HG02938 (cell line): Measurements from ENCODE around the gene GLOD4.
"Not testable (repeated sequence)": the region's sequence is repeated elsewhere in the genome, so short reads cannot be mapped to it uniquely, and the experiment has no call there.

Experiments used
- ATAC-seq: cut with Tn5 transposase; IDR thresholded peaks from one replicate; pipeline ENCODE4 v1.9.1; 2021; ENCODE audit warnings: mild to moderate bottlenecking, moderate library complexity; ENCODE audit not compliant: unreplicated experiment

The GLOD4 gene

DNA sequence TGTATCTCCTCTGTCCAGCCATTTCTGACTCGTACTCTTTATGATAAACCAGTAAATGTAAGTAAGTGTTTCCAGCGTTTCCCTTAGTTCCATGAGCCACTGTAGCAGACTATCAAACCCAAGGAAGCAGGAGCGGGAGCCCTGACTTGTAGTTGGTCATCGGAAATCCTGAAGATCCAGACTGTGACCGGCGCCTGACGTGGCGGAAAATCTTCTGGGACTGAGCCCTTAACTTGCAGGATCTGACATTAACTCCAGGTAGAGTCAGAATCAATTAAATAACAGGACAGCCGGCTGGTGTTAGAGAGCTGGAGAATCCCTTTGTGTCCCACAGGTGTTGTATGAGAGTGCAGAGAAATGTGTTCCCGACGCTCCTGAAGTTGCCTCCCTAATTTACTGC lies 4.0 kb downstream of the GLOD4 start:
- ATAC-seq = no peak

DNA sequence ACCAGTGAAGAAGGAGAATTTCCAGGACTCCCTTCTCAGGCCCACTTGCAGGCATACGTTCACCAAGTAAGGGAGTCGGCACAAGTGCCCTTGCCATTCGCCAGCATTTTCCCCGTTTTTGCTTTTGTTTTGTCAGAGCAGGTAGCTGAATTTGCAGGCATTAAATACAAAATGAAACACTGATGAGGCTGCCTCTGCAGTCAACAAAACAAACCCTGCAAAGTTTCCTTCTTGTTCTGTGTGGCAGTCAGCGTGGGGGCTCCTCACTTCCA lies 7.8 kb downstream of the GLOD4 start:
- no peak for ATAC-seq

DNA sequence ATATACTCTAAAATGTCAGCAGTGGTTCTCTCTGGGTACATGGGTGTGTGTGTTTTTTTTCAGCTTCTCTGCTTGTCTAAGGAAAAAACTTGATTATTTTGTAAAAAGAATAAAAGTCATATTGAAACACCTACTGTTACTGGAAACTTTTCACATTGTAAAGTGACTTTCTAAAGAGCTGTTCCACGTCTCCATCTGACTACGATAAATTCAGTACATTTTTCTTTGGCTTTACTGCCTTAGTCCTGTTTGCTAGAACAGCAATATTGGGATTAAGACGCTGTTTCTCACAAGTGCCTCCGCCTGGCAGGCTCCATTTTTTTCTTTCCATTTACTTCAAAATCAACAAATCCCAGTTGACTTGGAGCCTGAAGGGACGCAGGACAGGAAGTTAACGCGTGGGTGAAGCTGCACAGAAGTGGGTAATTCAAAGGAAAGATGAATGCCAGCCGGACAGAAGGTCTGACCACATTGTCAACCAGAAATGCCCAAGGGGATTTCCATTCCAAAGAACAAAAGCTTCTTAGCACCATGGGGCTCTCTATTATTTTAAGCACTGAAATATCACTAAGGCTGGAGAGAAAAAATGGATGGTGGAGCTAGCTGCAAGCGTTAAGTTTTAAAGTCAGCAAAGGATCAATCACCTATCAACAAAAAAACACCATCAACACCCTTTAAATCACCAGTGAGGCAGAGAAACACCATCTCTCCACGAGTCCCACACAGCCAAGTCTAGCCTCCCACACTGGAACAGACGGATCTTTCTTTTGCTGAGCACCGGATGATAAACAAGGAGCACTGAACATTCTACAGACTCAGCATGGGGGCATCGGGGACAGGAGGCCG lies 8.4 kb downstream of the GLOD4 start:
- ATAC-seq = no peak

DNA sequence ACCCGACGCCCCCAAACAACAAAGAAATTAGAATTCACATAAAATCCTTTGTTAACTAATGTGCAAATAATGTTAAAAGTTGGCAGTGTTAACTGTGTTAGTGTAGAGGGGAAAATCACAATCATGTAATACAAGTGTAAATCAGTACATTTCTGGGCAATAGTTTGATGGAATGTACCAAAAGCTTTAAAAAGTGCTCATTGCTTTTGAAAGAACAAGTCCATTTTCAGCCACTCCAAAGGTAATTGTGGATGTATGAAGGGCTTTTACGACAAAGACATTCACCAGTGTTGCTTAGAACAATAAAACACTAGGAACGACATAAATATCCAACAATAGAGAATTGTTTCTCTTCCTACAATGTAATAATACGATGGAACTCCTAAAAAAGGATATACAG lies 9.1 kb downstream of the GLOD4 start:
- ATAC-seq = no peak

DNA sequence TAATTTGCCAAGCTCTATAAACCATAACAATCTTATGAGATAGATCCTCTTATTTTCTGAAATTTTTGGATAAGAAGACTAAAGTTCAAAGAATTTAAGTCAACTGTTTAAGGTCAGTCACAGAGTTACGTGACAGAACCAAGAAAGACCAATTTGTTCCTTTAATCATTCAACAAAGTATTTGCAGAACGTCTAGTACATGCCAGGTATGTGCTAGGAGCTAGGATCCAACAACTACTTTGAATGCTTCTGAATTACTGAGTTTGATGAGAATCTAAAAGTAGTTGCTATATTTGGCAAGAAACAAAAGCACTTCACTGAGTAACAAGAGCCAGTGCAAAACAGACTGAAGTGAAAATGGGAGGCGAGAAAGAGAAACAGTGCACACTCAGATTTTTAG lies 15.0 kb downstream of the GLOD4 start:
- no peak for ATAC-seq

DNA sequence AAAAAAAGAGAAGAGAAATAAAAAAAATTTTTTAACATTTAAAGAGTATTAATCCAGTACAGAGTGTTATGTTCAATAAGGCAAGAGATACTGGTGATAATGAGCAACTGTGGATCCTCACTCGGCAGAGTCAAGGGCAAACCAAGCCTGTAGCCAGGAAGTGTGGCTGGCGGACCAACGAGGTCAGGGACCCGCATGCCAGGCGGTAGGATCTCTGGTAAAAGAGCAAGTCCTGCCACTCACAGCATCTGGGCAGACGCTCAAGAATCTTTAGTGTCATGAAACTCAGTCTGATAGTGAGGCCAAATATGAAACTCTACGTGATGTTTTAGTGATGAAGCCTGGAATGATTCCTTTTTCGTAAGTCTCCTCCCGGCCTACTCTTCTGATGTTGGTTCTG lies 21.7 kb downstream of the GLOD4 start:
- no peak for ATAC-seq

DNA sequence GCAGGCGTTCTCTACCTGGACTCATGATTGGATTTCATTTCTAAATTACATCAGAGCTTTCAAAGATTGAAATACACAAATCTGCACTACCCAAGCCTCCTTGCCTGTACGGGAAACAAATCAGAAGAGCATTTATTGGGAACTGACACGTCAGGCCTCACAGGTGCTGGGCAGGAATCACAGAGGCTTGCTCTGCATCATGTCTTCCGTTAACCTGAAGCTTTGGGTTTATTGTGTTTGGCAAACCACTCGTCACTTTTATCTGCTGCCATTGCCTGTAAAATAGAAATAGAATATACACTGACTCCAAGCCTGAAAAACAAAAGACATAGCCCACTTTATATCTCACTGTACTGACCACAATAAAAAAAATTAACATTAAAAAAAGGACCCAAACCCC lies 22.1 kb downstream of the GLOD4 start:
- ATAC-seq = no peak

DNA sequence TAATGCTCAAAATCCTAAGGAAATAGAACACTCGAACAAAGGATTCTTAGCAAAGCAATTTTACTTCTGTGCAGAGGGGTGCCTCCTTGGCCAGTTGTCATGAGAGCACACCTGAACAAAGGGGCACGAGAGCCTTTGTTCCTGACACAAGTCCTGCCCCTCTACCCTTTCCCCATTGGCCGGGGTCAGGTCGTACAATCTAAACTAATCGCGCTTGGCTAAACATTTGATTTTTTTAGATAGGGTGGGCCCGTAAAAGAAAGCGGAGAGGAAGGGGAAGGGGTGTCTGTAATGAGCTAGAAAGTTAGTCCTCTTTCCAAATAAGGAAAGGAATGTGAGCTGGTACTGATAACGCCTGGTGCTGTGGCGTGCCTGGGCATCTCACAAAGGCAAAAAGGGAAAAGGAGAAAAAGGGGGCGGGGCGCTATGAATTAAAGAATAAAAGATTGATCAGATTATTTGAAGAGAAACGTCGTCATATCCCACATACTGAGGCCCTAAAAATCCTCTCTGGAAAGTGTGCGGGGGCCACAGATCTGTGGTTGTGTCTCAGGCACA lies 26.0 kb downstream of the GLOD4 start:
- ATAC-seq = not testable (repeated sequence)

DNA sequence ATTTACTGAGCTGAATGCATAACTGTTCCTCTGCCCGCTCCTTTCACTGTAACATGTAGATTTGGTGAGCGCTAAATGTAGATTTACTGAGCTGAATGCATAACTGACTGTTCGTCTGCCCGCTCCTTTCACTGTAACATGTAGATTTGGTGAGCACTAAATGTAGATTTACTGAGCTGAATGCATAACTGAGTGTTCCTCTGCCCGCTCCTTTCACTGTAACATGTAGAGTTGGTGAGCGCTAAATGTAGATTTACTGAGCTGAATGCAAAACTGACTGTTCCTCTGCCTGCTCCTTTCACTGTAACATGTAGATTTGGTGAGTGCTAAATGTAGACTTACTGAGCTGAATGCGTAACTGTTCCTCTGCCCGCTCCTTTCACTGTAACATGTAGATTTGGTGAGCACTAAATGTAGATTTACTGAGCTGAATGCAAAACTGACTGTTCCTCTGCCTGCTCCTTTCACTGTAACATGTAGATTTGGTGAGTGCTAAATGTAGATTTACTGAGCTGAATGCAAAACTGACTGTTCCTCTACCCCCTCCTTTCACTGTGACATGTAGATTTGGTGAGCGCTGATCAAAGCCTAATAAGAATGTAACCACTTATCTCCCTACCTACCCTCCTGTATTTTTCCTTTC lies 26.6 kb downstream of the GLOD4 start:
- not testable (repeated sequence) for ATAC-seq

DNA sequence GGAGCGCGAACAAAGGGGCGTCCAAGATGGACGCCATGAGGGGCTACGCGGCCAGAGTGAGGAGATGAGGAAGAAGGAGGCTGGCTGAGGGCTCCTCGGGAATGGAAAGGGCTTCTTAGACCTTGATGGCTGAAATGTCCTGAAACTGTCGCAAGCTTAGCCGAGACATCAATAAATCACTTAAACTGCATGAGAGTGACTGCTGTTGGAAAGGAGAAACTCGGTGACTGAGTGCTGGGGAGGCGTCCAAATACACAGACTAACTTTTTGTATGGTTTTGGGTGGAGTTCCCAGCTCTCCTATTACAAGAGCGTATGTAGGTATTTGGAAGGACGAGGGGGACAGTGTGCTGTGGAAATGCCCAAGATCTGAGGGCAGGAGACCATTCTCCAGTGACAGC lies 28.7 kb downstream of the GLOD4 start:
- ATAC-seq = no peak

DNA sequence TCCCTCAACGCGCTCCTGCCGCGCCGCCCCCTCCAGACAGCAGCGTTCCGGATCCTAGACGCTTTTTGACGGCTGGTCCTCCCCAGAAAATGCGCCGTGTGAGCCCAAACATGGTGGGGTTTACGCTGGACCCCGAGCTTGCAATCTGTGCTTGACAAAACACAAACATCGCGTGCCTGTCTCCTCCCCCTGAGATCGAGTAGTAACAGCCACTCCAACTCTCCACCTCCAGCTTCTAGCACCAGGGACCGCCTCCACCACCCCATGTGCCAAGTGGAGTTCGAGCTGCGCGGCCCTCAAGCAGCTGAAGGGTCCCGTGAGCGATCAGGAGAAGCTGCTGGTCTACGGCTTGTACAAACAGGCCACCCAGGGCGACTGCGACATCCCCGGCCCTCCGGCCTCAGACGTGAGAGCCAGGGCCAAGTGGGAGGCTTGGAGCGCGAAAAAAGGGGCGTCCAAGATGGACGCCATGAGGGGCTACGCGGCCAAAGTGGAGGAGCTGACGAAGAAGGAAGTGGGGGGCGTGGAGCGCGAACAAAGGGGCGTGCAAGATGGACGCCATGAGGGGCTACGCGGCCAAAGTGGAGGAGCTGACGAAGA lies 29.4 kb downstream of the GLOD4 start:
- peak; percentile 9 for ATAC-seq

DNA sequence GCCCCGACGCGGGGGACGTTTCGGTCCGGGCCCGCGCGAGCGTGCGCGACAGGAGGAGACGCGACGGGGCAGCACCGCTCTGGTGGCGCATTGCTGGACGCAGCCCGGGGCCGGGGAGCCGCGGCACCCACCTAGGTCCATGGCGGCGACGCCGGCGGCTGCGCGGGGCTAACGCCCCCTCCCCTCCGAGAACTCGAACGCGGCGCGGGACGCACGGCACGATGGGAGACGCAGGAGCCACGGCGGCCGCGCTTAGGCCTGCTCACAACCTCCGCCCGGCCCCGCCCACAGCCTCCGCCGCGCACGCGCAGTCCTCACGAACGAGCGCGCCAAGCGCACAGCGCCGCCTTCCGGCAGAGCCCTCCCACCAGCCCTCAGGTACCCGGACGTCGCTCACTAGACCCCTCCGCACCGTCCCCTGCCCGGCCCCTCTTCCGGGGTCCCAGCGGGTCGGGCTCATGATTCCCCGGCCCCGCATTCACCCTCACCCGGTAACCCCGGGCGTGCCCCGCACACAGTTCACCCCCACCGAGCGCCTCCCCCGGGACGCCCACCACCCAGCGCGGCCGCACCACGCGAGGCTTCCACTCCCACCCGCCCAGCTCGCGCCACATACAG lies 30.0 kb downstream of the GLOD4 start, which contains the start of gene GEMIN4:
Gene GEMIN4, minus strand, starts transcription at position 263 of the 618 bp plus-strand sequence. Its CDS starts 122 bp downstream, at position 141.
- ATAC-seq = peak; percentile 75

DNA sequence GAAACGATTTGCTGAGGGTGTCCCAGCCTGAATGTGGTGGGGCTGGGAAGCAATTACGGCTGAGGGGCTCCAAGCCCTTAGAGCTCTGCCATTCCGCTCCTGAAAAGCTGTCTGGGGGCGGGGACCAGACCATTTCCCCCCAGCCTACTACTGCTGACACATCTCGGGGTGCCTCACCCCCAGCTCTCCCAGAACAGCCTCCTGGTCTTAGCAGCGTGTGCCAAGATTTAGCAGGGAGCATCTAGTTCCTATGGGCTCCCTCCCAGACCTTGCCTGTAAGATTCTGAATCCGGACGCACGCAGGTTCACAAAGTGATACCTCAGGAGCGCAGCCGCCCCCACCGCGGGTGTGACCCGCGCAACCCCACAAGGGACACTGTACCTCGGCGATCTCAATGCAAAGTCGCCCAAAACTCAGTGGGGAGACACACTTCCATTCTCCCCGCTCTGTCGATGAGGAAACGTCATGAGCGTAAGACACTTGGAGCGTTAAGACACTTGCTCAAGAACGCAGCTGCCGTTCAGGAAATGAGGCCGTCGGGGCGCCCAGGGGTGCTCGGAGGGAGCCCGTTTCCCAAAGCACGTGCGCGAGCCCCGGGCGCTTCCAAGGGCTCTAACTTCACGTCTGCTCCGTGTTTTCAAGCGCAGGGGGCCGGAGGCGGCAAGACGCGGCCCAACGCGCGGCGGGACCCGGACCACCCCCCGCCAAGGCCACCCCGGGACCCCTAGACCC lies 30.6 kb downstream of the GLOD4 start:
- peak; percentile 26 for ATAC-seq

DNA sequence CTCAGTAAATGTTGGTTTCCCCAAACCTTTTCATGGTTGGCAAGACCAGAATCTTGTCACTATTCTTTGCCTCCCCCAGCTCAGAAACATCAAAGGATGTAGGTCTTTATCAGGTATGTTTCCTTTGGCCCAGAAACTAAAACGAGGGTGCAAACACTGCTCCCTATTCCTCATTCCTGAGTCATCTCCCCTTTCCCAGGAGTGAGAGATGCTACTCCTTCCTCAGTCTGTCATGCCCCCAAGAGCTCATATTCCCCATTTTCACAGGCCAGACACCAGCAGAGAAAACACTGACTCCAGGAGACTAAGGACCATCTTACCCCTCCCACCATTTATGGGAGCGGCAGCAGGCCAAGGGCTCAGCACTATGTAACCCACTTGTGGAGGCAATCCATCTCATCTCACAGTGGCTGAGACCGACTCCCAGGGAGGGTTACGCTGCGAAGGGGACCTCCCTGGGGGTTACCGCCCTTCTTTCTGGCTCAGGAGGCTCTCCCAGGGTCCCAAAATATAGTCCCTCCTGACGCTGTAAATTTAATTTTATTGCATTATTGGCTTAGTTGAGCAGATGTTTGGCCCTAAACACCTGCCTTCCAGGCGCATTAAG lies 31.5 kb downstream of the GLOD4 start:
- ATAC-seq = no peak

DNA sequence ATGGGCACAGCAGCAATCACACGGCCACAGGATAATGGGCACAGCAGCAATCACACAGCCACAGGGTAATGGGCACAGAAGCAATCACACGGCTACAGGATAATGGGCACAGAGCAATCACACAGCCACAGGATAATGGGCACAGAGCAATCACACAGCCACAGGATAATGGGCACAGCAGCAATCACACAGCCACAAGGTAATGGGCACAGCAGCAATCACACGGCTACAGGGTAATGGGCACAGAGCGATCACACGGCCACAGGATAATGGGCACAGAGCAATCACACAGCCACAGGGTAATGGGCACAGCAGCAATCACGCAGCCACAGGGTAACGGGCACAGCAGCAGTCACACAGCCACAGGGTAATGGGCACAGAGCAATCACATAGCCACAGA lies 32.7 kb downstream of the GLOD4 start:
- ATAC-seq = not testable (repeated sequence)

DNA sequence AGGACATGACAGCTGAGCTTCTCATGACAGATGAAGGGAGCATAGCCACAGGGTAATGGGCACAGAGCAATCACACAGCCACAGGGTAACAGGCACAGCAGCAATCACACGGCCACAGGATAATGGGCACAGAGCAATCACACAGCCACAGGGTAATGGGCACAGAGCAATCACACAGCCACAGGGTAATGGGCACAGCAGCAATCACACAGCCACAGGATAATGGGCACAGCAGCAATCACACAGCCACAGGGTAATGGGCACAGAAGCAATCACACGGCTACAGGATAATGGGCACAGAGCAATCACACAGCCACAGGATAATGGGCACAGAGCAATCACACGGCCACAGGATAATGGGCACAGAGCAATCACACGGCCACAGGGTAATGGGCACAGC lies 33.5 kb downstream of the GLOD4 start:
- ATAC-seq = not testable (repeated sequence)

DNA sequence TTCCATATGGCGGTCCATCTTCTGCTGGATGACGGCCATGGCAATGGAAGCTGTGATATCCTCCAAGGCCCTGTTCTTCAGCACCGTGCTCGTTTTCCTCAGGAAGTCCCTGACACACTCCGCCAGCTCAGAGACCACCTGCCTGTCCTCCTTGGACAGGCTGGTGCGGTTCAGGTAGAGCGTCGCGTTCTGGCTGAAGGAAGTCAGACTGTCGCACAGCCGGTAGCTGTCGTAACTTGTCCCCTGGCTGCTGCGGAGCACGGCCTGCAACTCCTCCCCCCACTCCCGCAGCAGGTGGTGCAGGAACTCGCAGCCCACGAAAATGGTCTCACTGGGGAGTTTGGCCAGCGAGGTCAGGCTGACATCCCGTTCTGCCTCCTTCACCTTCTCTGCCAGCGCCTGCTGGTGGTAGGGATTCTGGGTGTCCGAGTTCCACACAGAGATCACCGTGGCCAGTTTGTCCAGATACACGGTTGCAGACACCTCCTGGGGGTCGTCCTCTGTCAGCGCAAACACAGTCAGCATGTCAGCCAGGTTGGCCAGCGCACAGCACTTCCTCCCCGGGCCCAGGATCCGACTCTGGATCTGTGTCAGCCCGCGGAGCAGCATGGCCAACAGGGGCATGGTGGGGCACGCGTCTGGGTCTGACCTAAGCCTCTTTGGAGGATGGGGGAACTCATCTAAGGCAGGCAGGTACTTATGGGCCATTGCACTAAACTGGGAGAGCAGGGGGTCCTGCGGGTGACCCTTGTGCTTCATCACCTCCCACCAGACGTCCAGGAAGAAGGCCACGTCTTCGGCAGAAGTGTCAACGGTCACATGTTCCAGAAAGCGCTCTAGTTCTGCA lies 35.1 kb downstream of the GLOD4 start:
- no peak for ATAC-seq

DNA sequence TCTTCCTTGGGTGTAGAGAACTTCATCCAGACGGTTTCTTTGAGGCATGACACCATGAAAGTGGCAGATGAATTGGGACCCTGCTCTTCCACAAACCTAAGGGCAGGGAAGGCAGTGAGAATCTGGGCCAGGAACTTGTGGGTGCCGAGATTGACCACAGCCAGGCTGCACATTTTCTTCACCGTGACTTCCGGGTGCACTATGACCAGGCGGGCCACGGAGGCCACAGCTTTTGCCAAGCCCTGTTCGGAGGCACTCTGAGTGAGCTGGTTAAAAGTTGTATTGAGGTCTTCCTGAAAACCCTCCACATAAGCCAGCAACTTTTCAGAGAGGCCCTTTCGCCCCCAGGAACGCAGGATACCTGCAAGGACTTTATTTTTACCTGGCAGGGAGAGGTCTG lies 35.9 kb downstream of the GLOD4 start:
- no peak for ATAC-seq

DNA sequence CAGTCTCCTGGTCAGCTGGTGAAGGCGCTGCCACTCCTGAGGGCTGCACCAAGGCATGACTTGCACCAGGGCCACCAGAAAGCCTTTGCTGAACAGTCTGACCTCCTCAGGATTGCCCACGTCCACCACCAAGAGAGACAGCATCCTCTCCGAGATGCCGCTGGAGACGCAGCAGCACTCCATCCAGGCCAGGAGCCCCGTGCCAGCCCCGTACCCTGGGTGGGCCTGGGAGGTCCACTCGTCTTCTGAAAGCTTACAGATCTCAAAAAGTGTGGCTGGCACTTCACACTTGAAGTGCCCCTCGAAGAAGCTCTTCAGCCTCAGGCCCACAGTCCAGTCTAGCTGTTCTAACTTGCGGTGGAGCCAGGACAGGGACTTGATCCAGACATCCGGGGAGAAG lies 36.7 kb downstream of the GLOD4 start:
- no peak for ATAC-seq
